IPS DF 6.9 (cell line): Measurements from ENCODE around the gene CDK5RAP2.

Experiments used
- DNase-seq: peaks from one replicate; pipeline ENCODE4 v3.0.0-alpha.2; 2013; ENCODE audit warnings: low read depth, low spot score
- H3K27ac ChIP-seq: one replicate; pipeline ENCODE4 v1.5.1; 2013; ENCODE audit warnings: low read length, control low read depth
- H3K27me3 ChIP-seq: 2 replicates; pipeline ENCODE4 v1.6.1; 2013; ENCODE audit warnings: mild to moderate bottlenecking, low read length; ENCODE audit not compliant: control insufficient read depth, insufficient read depth
- H3K36me3 ChIP-seq: 2 replicates; pipeline ENCODE4 v1.6.1; 2013; ENCODE audit warnings: low read length; ENCODE audit not compliant: control insufficient read depth, insufficient read depth
- H3K4me1 ChIP-seq: 2 replicates; pipeline ENCODE4 v1.6.1; 2013; ENCODE audit warnings: low read length; ENCODE audit not compliant: control insufficient read depth, insufficient read depth
- H3K4me3 ChIP-seq: 2 replicates; pipeline ENCODE4 v1.5.1; 2013; ENCODE audit warnings: mild to moderate bottlenecking, low read length
- H3K9me3 ChIP-seq: 2 replicates; pipeline ENCODE4 v1.6.1; 2013; ENCODE audit warnings: low read length, inconsistent platforms; ENCODE audit not compliant: control insufficient read depth, insufficient read depth
- WGBS: extraction: QIAGEN DNeasy Blood & Tissue Kit; methylation state at CpG from one replicate; pipeline ENCODE4 v1.1.7; 2013; ENCODE audit warnings: mixed read lengths, missing lambda C conversion rate; ENCODE audit not compliant: insufficient read length, insufficient coverage; 5-methylcytosine and 5-hydroxymethylcytosine counted together

The CDK5RAP2 gene

GRCh38 chr9:120592210-120592609 is 12.2 kb upstream of the CDK5RAP2 start:
- Histone ChIP-seq H3K27ac (no peak overlapping the region), H3K4me3 (no peak overlapping the region), H3K36me3 (no peaks in the 10 kb centered on the region), H3K27me3 (no peaks in the 10 kb centered on the region), H3K9me3 (no peaks in the 10 kb centered on the region), H3K4me1 (no peaks in the 10 kb centered on the region)
- no CpG with 5 or more reads among the region's 8 CpGs for WGBS
- DNase-seq = no peak

DNA sequence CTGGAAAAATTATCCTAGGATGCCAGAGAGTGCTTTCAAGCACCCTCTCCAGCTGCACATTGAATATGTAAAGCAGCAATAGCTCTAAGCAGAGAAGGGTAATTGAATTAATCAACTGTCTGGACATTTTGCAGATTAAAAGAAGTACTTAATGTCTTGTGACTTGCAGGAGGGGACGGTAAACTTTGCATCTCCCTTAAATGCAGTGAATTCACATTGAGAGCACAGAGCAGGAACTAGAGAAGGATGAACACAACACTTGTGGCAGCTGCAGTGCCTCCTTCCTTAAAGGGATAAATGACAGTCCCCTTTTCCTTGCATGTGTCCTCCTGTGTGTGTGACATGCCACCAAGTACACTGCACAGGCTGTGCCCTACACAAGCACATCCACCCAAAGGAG is 7.4 kb upstream of the CDK5RAP2 start:
- H3K27ac ChIP-seq = no peak overlapping the region

DNA sequence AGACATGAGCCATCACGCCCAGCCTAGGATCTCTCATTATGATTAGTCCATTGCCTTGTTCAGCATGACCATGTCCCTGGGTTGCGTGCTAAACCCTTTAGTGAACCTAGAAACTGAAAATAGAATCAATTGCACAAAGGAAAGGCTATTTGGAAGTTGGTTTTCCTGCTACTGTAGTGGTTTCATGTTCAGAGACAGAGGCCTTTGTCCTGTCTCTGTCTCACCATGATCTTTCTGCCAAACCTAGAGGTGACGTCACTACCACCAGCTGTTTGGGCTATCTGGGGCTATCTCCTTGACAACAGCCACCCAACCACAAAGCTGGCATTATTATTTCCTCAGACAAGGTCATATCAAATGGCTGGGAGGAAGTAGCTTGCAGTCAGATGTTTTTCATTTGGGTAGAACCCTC is 4.0 kb upstream of the CDK5RAP2 start:
- Histone ChIP-seq H3K4me3 (no peak overlapping the region), H3K27me3 (no peaks in the 10 kb centered on the region), H3K36me3 (no peaks in the 10 kb centered on the region), H3K27ac (no peak overlapping the region), H3K9me3 (no peaks in the 10 kb centered on the region), H3K4me1 (no peaks in the 10 kb centered on the region)
- no peak for DNase-seq
- no CpG with 5 or more reads among the region's 3 CpGs for WGBS

More for the DNA sequence above, 7.4 kb upstream of the CDK5RAP2 start:
- no peaks in the 10 kb centered on the region for H3K27me3 ChIP-seq
- no peaks in the 10 kb centered on the region for H3K4me1 ChIP-seq
- H3K9me3 ChIP-seq = no peaks in the 10 kb centered on the region
- H3K4me3 ChIP-seq = no peak overlapping the region
- no peaks in the 10 kb centered on the region for H3K36me3 ChIP-seq
- no CpG with 5 or more reads among the region's 1 CpG for WGBS
- DNase-seq = no peak

GRCh38 chr9:120579139-120580050 is 572 bp downstream of the CDK5RAP2 start:
- no CpG with 5 or more reads among the region's 31 CpGs for WGBS
- Histone ChIP-seq H3K36me3 (no peaks in the 10 kb centered on the region), H3K4me1 (no peaks in the 10 kb centered on the region), H3K27ac (no peak overlapping the region), H3K4me3 (peak overlapping the region; percentile 90), H3K27me3 (no peaks in the 10 kb centered on the region), H3K9me3 (no peaks in the 10 kb centered on the region)
- DNase-seq = no peak

GRCh38 chr9:120574473-120574872 is 5.5 kb downstream of the CDK5RAP2 start:
- no CpG with 5 or more reads among the region's 2 CpGs for WGBS
- DNase-seq = no peak
- Histone ChIP-seq H3K27ac (no peak overlapping the region), H3K27me3 (no peaks in the 10 kb centered on the region), H3K9me3 (no peaks in the 10 kb centered on the region; the same call in 1 of the 2 replicates), H3K4me3 (no peak overlapping the region), H3K4me1 (no peaks in the 10 kb centered on the region), H3K36me3 (peaks cover 17% of the 10 kb centered on the region)

- Histone ChIP-seq H3K36me3 (peaks cover 27% of the 10 kb centered on the region), H3K9me3 (no peaks in the 10 kb centered on the region; the same call in 1 of the 2 replicates), H3K4me3 (no peak overlapping the region), H3K27ac (no peak overlapping the region), H3K27me3 (no peaks in the 10 kb centered on the region), H3K4me1 (no peaks in the 10 kb centered on the region)
- WGBS = no CpG with 5 or more reads among the region's 1 CpG
- no peak for DNase-seq
Observed at GRCh38 chr9:120572472-120572871, 7.5 kb downstream of the CDK5RAP2 start.

GRCh38 chr9:120571443-120572257 is 8.3 kb downstream of the CDK5RAP2 start:
- peaks cover 27% of the 10 kb centered on the region for H3K36me3 ChIP-seq
- DNase-seq = no peak
- H3K4me1 ChIP-seq = no peaks in the 10 kb centered on the region

DNA sequence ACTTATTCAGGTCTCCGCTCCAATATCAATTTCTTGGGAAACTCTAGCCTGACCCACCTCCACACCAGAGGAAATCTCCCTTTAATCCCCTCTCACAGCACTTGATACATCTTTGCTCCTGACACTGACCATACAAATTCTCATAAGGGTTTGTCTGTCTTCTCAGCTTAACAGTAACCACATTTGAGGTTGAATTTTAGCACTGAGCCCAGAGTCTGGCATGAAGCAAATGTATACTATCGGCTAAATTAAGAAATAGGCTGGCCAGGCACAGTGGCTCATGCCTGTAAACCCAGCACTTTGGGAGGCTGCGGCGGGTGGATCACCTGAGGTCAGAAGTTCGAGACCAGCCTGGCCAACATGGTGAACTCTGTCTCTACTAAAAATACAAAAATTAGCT is 9.7 kb downstream of the CDK5RAP2 start:
- DNase-seq = no peak
- Histone ChIP-seq H3K9me3 (no peaks in the 10 kb centered on the region; the same call in 1 of the 2 replicates), H3K4me3 (no peak overlapping the region), H3K27ac (no peak overlapping the region), H3K4me1 (no peaks in the 10 kb centered on the region), H3K36me3 (peaks cover 29% of the 10 kb centered on the region), H3K27me3 (no peaks in the 10 kb centered on the region)
- no CpG with 5 or more reads among the region's 5 CpGs for WGBS

More at GRCh38 chr9:120571443-120572257, 8.3 kb downstream of the CDK5RAP2 start:
- Histone ChIP-seq H3K4me3 (no peak overlapping the region), H3K27ac (no peak overlapping the region), H3K27me3 (no peaks in the 10 kb centered on the region), H3K9me3 (no peaks in the 10 kb centered on the region; the same call in 1 of the 2 replicates)
- WGBS = no CpG with 5 or more reads among the region's 11 CpGs

DNA sequence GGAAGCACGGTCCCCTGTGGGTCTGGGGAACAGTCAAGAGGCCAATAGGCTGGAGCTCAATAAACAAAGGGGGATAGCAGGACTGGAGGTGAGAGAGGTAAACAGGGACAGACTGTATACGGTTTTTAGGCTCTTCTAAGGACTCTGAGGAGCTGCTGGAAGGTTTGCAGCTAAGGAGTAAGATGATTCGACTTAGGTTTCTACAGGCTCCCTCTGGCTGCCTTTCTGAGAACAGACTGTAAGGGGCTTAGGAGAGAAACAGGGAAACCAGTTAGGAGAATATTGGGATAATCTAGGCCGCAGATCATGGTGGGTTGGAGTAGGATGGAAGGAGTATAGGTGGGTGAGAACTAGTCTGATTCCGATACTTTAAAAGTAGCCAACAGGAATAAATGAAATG is 10.4 kb downstream of the CDK5RAP2 start:
- Histone ChIP-seq H3K27me3 (no peaks in the 10 kb centered on the region), H3K4me1 (no peaks in the 10 kb centered on the region), H3K27ac (no peak overlapping the region), H3K9me3 (no peaks in the 10 kb centered on the region; the same call in 1 of the 2 replicates), H3K4me3 (no peak overlapping the region), H3K36me3 (peaks cover 32% of the 10 kb centered on the region)
- WGBS = no CpG with 5 or more reads among the region's 5 CpGs
- no peak for DNase-seq

GRCh38 chr9:120568816-120569215 is 11.2 kb downstream of the CDK5RAP2 start:
- WGBS = no CpG with 5 or more reads among the region's 5 CpGs
- Histone ChIP-seq H3K4me3 (no peak overlapping the region), H3K36me3 (peaks cover 32% of the 10 kb centered on the region), H3K9me3 (no peaks in the 10 kb centered on the region; the same call in 1 of the 2 replicates), H3K27ac (no peak overlapping the region), H3K4me1 (no peaks in the 10 kb centered on the region), H3K27me3 (no peaks in the 10 kb centered on the region)
- no peak for DNase-seq
